Nephron progenitor cell (in vitro differentiated cells): ENCODE results near the gene FAM131B.

ENCODE experiments used
- DNase-seq: peaks from one replicate; pipeline ENCODE4 v3.0.0; 2021
- H3K27ac Mint-ChIP-seq: 2 replicates; pipeline ENCODE4 v1.8.0; 2021; ENCODE audit warnings: mild to moderate bottlenecking, moderate library complexity, mixed read lengths
- H3K27me3 Mint-ChIP-seq: 2 replicates; pipeline ENCODE4 v1.8.0; 2021; ENCODE audit warnings: mild to moderate bottlenecking, low read depth, mixed read lengths; ENCODE audit not compliant: poor library complexity
- H3K36me3 Mint-ChIP-seq: 2 replicates; pipeline ENCODE4 v1.8.0; 2021; ENCODE audit warnings: low read depth, mixed read lengths
- H3K4me1 Mint-ChIP-seq: 2 replicates; pipeline ENCODE4 v1.8.0; 2021; ENCODE audit warnings: mixed read lengths
- H3K4me3 Mint-ChIP-seq: 2 replicates; pipeline ENCODE4 v1.8.0; 2021; ENCODE audit warnings: mild to moderate bottlenecking, moderate library complexity, mixed read lengths
- H3K9me3 Mint-ChIP-seq: 2 replicates; pipeline ENCODE4 v1.8.0; 2021; ENCODE audit warnings: mild to moderate bottlenecking, moderate library complexity, mixed read lengths
- TF ChIP-seq, protein P1 (sequence below): fragments of 200-600 bp; sonication (generic); IDR thresholded peaks from 2 replicates; pipeline ENCODE4 v1.5.0; 2021; ENCODE audit warnings: antibody characterized with exemption

Gene FAM131B

DNA sequence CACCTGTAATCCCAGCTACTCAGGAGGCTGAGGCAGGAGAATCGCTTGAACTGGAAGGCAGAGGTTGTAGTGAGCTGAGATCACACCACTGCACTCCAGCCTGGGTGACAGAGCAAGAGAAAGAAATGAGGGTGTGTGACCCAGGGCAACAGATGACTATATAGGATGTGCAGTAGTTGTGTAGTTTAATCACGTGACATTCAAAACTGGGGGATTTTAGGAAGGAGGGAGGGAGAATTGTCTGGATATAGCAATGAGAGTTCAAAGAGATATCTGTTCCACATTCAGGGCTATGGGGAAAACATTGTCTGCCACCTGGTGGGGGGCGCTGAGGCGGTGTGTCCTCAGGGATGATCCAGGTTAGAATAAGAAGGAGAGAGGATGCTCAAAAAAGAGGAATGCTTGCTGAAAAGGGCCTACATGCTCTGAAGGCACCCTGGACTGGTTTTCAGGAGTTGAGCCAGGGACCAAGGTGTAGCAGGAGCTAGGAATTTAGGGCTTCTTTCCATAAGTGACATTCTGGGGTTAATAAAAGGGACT lies 10.8 kb upstream of the FAM131B start:
- H3K4me3 Mint-ChIP-seq = no peak overlapping the region
- no peaks in the 10 kb centered on the region for H3K36me3 Mint-ChIP-seq
- H3K27ac Mint-ChIP-seq = no peak overlapping the region
- DNase-seq = no peak
- TF ChIP-seq, protein P1, sequence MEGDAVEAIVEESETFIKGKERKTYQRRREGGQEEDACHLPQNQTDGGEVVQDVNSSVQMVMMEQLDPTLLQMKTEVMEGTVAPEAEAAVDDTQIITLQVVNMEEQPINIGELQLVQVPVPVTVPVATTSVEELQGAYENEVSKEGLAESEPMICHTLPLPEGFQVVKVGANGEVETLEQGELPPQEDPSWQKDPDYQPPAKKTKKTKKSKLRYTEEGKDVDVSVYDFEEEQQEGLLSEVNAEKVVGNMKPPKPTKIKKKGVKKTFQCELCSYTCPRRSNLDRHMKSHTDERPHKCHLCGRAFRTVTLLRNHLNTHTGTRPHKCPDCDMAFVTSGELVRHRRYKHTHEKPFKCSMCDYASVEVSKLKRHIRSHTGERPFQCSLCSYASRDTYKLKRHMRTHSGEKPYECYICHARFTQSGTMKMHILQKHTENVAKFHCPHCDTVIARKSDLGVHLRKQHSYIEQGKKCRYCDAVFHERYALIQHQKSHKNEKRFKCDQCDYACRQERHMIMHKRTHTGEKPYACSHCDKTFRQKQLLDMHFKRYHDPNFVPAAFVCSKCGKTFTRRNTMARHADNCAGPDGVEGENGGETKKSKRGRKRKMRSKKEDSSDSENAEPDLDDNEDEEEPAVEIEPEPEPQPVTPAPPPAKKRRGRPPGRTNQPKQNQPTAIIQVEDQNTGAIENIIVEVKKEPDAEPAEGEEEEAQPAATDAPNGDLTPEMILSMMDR = no peak
- no peaks in the 10 kb centered on the region for H3K9me3 Mint-ChIP-seq
- peaks cover 8% of the 10 kb centered on the region for H3K27me3 Mint-ChIP-seq
- H3K4me1 Mint-ChIP-seq = peaks cover 47% of the 10 kb centered on the region

DNA sequence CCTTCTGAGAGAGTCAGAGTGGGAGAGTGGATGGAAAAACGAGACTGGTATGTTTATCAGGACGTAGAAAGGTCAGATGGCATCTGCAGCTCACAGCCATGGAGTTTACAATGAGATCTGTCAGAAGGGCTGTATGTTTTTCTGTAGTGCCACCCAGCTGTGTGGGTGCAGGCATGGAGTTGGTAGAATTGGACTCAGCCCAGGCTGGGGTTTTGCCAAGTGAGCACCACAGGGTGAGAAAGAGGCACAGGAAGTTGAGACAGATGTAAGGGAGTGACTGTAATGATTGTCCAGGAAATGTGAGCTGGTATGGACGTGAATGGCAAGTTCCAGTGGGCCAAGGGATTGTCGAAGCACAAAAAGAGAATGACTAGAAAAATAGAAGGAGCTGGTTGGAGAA lies 9.6 kb upstream of the FAM131B start:
- Mint-ChIP-seq H3K27ac (no peak overlapping the region), H3K36me3 (no peaks in the 10 kb centered on the region), H3K9me3 (no peaks in the 10 kb centered on the region), H3K4me1 (peaks cover 39% of the 10 kb centered on the region), H3K4me3 (no peak overlapping the region), H3K27me3 (peaks cover 19% of the 10 kb centered on the region)
- TF ChIP-seq, protein P1 = no peak
- DNase-seq = no peak

DNA sequence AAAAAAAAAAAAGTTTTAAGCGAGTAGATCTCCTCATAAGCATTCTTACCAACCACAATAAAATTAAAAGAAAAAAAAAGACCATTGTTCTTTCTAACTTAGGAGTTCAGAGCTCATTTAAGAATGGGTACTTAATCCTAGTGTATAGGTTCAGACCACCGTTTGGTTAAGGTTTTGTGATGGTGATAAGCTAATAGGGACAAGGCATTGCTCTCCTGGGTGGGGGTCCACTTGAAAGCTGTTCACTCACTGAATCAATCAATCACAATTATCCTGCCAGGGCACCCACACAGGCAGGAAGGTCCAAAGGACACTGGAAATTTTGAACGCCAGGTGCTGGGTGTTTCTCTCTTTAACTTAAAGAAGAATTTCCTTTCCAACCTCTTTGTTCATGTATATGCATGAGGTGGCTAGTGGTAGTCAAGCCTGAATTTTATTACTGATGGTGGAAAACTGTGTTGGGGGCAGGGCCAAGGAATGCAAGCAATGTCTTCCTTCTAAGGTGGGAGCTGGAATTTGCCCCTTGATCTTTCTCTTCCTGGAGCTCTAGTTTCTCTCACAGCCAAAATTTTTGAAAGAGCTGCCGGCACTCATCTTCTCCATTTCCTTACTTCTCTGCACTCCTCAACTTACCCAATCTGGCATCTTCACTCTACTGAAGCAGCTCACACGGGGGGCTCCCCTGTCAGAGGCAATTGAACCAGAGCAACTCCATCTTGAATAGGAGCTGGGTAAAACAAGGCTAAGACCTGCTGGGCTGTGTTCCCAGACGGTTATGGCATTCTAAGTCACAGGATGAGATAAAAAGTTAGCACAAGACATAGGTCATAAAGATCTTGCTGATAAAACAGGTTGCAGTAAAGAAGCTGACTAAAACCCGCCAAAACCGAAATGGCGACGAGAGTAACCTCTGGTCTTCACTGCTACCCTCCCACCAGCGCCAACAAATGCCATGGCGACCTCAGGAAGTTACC lies 7.5 kb upstream of the FAM131B start:
- Mint-ChIP-seq H3K36me3 (no peaks in the 10 kb centered on the region), H3K4me1 (peaks cover 30% of the 10 kb centered on the region), H3K27ac (no peak overlapping the region), H3K4me3 (no peak overlapping the region), H3K27me3 (peaks cover 39% of the 10 kb centered on the region), H3K9me3 (no peaks in the 10 kb centered on the region)
- TF ChIP-seq, protein P1 = no peak
- no peak for DNase-seq

DNA sequence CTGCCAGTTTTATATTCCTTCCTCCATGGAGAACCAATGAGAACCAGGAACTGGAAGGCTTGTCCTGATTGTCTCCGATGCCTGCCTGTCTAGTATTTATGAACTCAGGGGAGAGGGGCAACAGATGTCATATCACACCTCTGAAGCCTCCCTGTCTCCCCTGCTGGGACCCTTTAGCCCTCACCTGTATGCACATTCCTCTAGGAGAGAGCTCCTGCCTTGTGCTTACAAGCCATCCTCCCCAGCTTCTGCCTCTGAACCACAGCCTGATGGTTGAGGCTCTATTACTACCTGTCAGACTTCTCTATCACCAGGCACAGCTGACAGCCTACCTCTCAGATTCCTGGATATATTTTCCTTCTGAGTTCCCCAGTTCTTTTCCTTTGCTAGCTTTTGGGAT lies 5.9 kb upstream of the FAM131B start:
- TF ChIP-seq, protein P1 = no peak
- Mint-ChIP-seq H3K9me3 (no peaks in the 10 kb centered on the region), H3K27me3 (peaks cover 52% of the 10 kb centered on the region), H3K27ac (no peak overlapping the region), H3K36me3 (no peaks in the 10 kb centered on the region), H3K4me3 (no peak overlapping the region), H3K4me1 (peaks cover 30% of the 10 kb centered on the region)
- no peak for DNase-seq

DNA sequence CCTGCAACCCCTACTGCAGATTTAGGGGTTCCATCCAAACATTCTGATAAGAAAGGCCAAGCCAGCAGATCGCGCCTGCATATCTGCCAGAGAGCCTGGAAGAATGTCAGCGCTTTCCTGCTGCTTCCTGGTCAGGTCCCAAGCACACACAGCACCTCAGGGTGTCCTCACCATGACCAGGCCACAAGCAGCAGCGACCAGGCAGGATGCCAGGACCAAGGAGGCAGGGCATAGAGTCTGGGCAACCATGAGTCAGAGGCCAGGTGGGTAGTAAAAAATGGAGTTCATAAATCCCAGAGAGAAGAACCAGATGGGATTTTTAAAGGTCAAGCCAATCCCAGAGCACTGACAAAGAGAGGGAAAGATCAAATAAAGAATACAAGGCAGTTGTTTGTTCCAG lies 5.5 kb upstream of the FAM131B start:
- no peaks in the 10 kb centered on the region for H3K9me3 Mint-ChIP-seq
- peaks cover 30% of the 10 kb centered on the region for H3K4me1 Mint-ChIP-seq
- peaks cover 56% of the 10 kb centered on the region for H3K27me3 Mint-ChIP-seq
- DNase-seq = no peak
- no peak overlapping the region for H3K27ac Mint-ChIP-seq
- H3K4me3 Mint-ChIP-seq = no peak overlapping the region
- no peaks in the 10 kb centered on the region for H3K36me3 Mint-ChIP-seq
- TF ChIP-seq, protein P1 = no peak
